Suprapubic skin (tissue), 4 donors: ENCODE measurements around the gene MOB1B. TPM values are rescaled to one million over a fixed set of nuclear protein-coding genes. Genes with fewer than 3 reads are reported as not detected.
"Not testable (repeated sequence)": the region's sequence is repeated elsewhere in the genome, so short reads cannot be mapped to it uniquely, and the experiment has no call there.

Experiments
- DNase-seq, 2 donors: peaks; one replicate each; pipeline ENCODE4 v3.0.0-alpha.2; 2019; ENCODE audit warnings: low spot score in 2 of 2
- H3K27ac ChIP-seq: fragments of 200-600 bp; sonication (generic); one replicate; pipeline ENCODE4 v1.5.1; 2019
- H3K27me3 ChIP-seq: fragments of 200-600 bp; sonication (generic); one replicate; pipeline ENCODE4 v1.5.1; 2019
- H3K36me3 ChIP-seq: fragments of 200-600 bp; sonication (generic); one replicate; pipeline ENCODE4 v1.5.1; 2019
- H3K4me1 ChIP-seq: fragments of 200-600 bp; sonication (generic); one replicate; pipeline ENCODE4 v1.5.1; 2019
- H3K4me3 ChIP-seq: fragments of 200-600 bp; sonication (generic); one replicate; pipeline ENCODE4 v1.5.1; 2019; ENCODE audit warnings: mild to moderate bottlenecking
- H3K9me3 ChIP-seq: fragments of 200-600 bp; sonication (generic); one replicate; pipeline ENCODE4 v1.5.1; 2019
- CTCF ChIP-seq, 2 donors: fragments of 200-600 bp in 1 of 2; fragments of 450-650 bp in 1 of 2; sonication (generic) in 1 of 2; IDR thresholded peaks; one replicate each; pipeline ENCODE4 v1.5.1; 2016 to 2019; ENCODE audit warnings: antibody characterized with exemption in 2 of 2, mild to moderate bottlenecking in 1 of 2, moderate library complexity in 1 of 2
- EP300 ChIP-seq: sonication (generic); formaldehyde crosslinking; IDR thresholded peaks from one replicate; pipeline ENCODE4 v1.6.1; 2017; ENCODE audit warnings: antibody characterized with exemption
- POLR2A ChIP-seq, 2 donors: fragments of 450-650 bp; IDR thresholded peaks; one replicate each; pipeline ENCODE4 v1.6.1; 2017; ENCODE audit warnings: antibody characterized with exemption in 2 of 2, mild to moderate bottlenecking in 2 of 2, moderate library complexity in 2 of 2
- POLR2AphosphoS5 ChIP-seq, 3 donors: sonication (generic); formaldehyde crosslinking; IDR thresholded peaks; one replicate each; pipeline ENCODE4 v1.6.1; 2017; ENCODE audit warnings: antibody characterized with exemption in 3 of 3
- WGBS: methylation state at CpG from one replicate; pipeline ENCODE4 v1.1.5; 2018; 5-methylcytosine and 5-hydroxymethylcytosine counted together
- total RNA-seq, 4 donors: library from RNA; depleted of rRNA; stranded (reverse); fragments of >200 nt; gene quantifications; one replicate each; pipeline ENCODE4 v1.1.0, GENCODE V29; 2016

Gene MOB1B
- total RNA-seq, 4 donors from 2014 or later, result 9.5 to 20.8 (median 15.0) TPM

GRCh38 chr4:70895811-70896491 is 6.2 kb upstream of the MOB1B start:
- H3K9me3 ChIP-seq, result no peaks in the 10 kb centered on the region
- H3K27me3 ChIP-seq, result no peaks in the 10 kb centered on the region
- DNase-seq, result no peak
- no peak overlapping the region for H3K27ac ChIP-seq
- H3K4me1 ChIP-seq, result no peaks in the 10 kb centered on the region
- no peaks in the 10 kb centered on the region for H3K36me3 ChIP-seq
- 57% methylated on average over 5 of the region's 5 CpGs for WGBS
- no peak for TF ChIP-seq EP300
- TF ChIP-seq POLR2AphosphoS5 (IDR thresholded peaks at IDR 0.05), result no peak
- TF ChIP-seq POLR2A (IDR thresholded peaks at IDR 0.05), result no peak
- TF ChIP-seq CTCF (IDR thresholded peaks at IDR 0.05), result no peak
- no peak overlapping the region for H3K4me3 ChIP-seq

GRCh38 chr4:70898581-70898980 is 3.6 kb upstream of the MOB1B start:
- H3K36me3 ChIP-seq, H3K9me3 ChIP-seq, H3K27me3 ChIP-seq, H3K4me3 ChIP-seq, DNase-seq, H3K27ac ChIP-seq: not testable (repeated sequence)
- 89% methylated on average over 6 of the region's 6 CpGs for WGBS
- H3K4me1 ChIP-seq, result peaks cover 11% of the 10 kb centered on the region

GRCh38 chr4:70901607-70901983 is 574 bp upstream of the MOB1B start:
- WGBS, result 13% methylated on average over 8 of the region's 8 CpGs
- DNase-seq, result no peak
- no peak for TF ChIP-seq POLR2AphosphoS5 (IDR thresholded peaks at IDR 0.05)
- TF ChIP-seq CTCF (IDR thresholded peaks at IDR 0.05), result no peak
- TF ChIP-seq POLR2A (IDR thresholded peaks at IDR 0.05), result no peak
- TF ChIP-seq EP300, result no peak
- Histone ChIP-seq H3K4me1 (peaks cover 12% of the 10 kb centered on the region), H3K27me3 (no peaks in the 10 kb centered on the region), H3K9me3 (no peaks in the 10 kb centered on the region), H3K4me3 (peak overlapping the region; percentile 92), H3K36me3 (peaks cover 6% of the 10 kb centered on the region), H3K27ac (peak overlapping the region; percentile 83)

GRCh38 chr4:70902577-70903290 is 565 bp downstream of the MOB1B start:
- peak in 1 of 2 donors; percentile 80 for DNase-seq
- H3K27me3 ChIP-seq, result no peaks in the 10 kb centered on the region
- H3K36me3 ChIP-seq, result peaks cover 6% of the 10 kb centered on the region
- no peak for TF ChIP-seq POLR2AphosphoS5 (IDR thresholded peaks at IDR 0.05)
- TF ChIP-seq EP300, result no peak
- no peak for TF ChIP-seq CTCF (IDR thresholded peaks at IDR 0.05)
- TF ChIP-seq POLR2A (IDR thresholded peaks at IDR 0.05), result no peak
- H3K27ac ChIP-seq, result peak overlapping the region; percentile 83
- H3K9me3 ChIP-seq, result no peaks in the 10 kb centered on the region
- peak overlapping the region; percentile 92 for H3K4me3 ChIP-seq
- H3K4me1 ChIP-seq, result peaks cover 12% of the 10 kb centered on the region
- WGBS, result under 1% methylated on average over 34 of the region's 48 CpGs

GRCh38 chr4:70903291-70903603 is 1.1 kb downstream of the MOB1B start:
- TF ChIP-seq POLR2A (IDR thresholded peaks at IDR 0.05) (no peak), POLR2AphosphoS5 (IDR thresholded peaks at IDR 0.05) (no peak), EP300 (no peak), CTCF (IDR thresholded peaks at IDR 0.05) (no peak)

More at GRCh38 chr4:70903291-70903603, 1.1 kb downstream of the MOB1B start:
- Histone ChIP-seq H3K4me3 (peak overlapping the region; percentile 92), H3K4me1 (peaks cover 12% of the 10 kb centered on the region), H3K27ac (no peak overlapping the region), H3K9me3 (no peaks in the 10 kb centered on the region), H3K36me3 (peaks cover 6% of the 10 kb centered on the region), H3K27me3 (no peaks in the 10 kb centered on the region)
- DNase-seq, result no peak
- WGBS, result 2% methylated on average over 5 of the region's 5 CpGs
